Motor neuron (in vitro differentiated cells): ENCODE results near the gene PTPRG. TPM values are rescaled to one million over a fixed set of nuclear protein-coding genes. Genes with fewer than 3 reads are reported as not detected.
"Not testable (repeated sequence)": the region's sequence is repeated elsewhere in the genome, so short reads cannot be mapped to it uniquely, and the experiment has no call there.

Experiments
- ATAC-seq, 8 experiments: fragments of 200-7000 bp; cut with Tn5 transposase; replicated peaks in 6 of 8; 2 replicates each; pipeline ENCODE4 v1.8.0; 2021; ENCODE audit warnings: mild to moderate bottlenecking in 8 of 8, moderate library complexity in 8 of 8
- H3K27ac ChIP-seq, 2 donors: fragments of 250-450 bp; sonication (Bioruptor Pico); 2 replicates each; pipeline ENCODE4 v1.9.0; 2021; ENCODE audit warnings: antibody characterized with exemption in 2 of 2, mild to moderate bottlenecking in 2 of 2, moderate library complexity in 1 of 2
- H3K4me1 ChIP-seq, 2 donors: fragments of 250-450 bp; sonication (Bioruptor Pico); replicated peaks in 1 of 2; 2 replicates each; pipeline ENCODE4 v1.6.1; 2021; ENCODE audit warnings: antibody characterized with exemption in 2 of 2, mild to moderate bottlenecking in 2 of 2, moderate library complexity in 1 of 2
- H3K4me3 ChIP-seq, 5 donors: fragments of 250-450 bp; sonication (Bioruptor Pico); 2 replicates each; pipeline ENCODE4 v1.9.0; 2021; ENCODE audit warnings: antibody characterized with exemption in 5 of 5, mild to moderate bottlenecking in 5 of 5, moderate library complexity in 4 of 5
- WGBS, 10 experiments: fragments of 450-650 bp; shearing (Covaris generic); methylation state at CpG; one replicate each; pipeline ENCODE4 v1.0.0; 2022; 5-methylcytosine and 5-hydroxymethylcytosine counted together
- in situ Hi-C, 9 experiments: fragments of 400-800 bp; cut with MboI; loops; one replicate each; pipeline ENCODE4 v1.15.0; 2021; ENCODE audit warnings: low sequenced_read_pairs in 9 of 9, low pct_unique_long_range_greater_than_20kb in 2 of 9; ENCODE audit not compliant: unreplicated experiment in 9 of 9
- total RNA-seq, 8 experiments: library from RNA; unstranded; fragments of 300-600 nt; gene quantifications; 2 replicates each; pipeline versions ENCODE4 v1.2.3 to v1.2.4, GENCODE V29; 2022

Gene PTPRG
- total RNA-seq, 8 experiments from 2014 or later = 15.9 to 75.2 (median 42.9) TPM

DNA sequence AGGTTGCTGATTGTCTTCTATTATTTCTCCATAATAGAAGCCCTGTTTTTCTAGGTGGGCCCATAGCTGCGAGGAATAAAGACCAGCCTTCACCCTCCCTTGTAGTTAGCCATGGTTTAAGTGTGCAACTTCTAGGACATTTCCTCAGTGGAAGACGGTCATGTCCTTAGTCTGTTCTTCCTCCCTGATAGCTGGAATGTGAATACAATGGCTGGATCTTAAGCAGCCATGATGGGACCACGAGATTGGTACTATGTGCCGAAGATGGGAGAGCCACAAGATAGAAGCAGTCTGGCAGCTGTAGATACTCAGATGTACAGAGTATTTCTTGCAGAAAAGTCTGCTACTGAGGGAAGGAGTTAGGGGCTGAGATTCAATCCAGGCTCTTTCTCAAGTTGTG is 152.9 kb downstream of the PTPRG start:
- H3K4me1 ChIP-seq = peaks cover 3 to 4% of the 10 kb centered on the region in 2 donors
- in situ Hi-C loops = no loop called here
- H3K4me3 ChIP-seq = no peak overlapping the region
- no peak overlapping the region for H3K27ac ChIP-seq
- WGBS, 10 experiments = 89 to 100% (median 100%) methylated on average over 1 to 4 of the region's 4 CpGs; no CpG with 5 or more reads in 4 of the 10 experiments
- no peak for ATAC-seq

DNA sequence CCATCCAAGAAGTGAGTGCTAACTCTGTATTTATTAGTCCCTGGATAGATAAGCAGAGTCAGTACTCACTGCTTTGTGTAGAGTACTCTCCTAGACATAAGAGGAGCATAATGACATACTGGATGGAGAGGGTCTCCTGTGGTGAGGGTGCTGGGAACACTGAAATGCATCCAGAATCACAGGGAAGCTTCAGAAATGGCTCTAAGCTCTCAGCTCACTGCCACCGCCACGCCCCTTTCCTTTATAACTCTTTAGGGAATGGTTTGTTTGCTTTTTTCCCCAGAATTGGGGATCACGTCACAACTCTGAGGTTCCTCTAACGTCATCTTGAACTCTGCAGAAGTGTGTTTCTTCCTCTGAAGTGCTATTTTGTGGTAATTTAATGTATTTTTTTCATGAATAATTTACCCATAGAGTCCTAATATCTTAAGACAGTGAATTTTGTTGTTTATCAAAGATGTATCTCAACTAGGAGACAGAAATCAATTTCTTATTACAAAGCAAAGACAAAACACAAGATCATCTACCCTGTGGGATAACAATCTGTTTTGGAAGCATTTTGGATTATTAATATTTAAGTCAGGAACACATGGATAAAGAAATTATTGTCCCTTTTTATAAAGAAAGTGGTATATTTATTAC is 154.6 kb downstream of the PTPRG start:
- WGBS, 10 experiments = 67 to 100% (median 88%) methylated on average over 2 to 4 of the region's 4 CpGs; no CpG with 5 or more reads in 4 of the 10 experiments
- no peak for ATAC-seq
- in situ Hi-C loops = no loop called here
- Histone ChIP-seq H3K4me3 (no peak overlapping the region), H3K27ac (no peak overlapping the region), H3K4me1 (peaks cover 10 to 11% of the 10 kb centered on the region in 2 donors)

DNA sequence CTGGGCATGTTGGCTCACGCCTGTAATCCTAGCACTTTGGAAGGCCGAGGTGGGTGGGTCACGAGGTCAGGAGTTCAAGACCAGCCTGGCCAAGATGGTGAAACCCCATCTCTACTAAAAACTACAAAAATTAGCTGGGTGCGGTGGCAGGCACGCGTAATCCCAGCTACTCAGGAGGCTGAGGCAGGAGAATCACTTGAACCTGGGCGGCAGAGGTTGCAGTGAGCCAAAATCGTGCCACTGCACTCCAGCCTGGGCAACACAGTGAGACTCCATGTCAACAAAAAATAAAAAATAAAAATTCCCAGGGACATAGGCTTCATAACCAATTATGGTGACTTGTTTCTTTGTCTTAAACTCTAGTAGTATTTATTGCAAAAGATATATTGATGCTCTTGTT is 155.3 kb downstream of the PTPRG start:
- H3K27ac ChIP-seq, H3K4me3 ChIP-seq, ATAC-seq, in situ Hi-C loops: not testable (repeated sequence)
- H3K4me1 ChIP-seq = peaks cover 10 to 12% of the 10 kb centered on the region in 2 donors
- WGBS, 10 experiments = 83 to 100% (median 95%) methylated on average over 1 to 8 of the region's 8 CpGs; no CpG with 5 or more reads in 3 of the 10 experiments

DNA sequence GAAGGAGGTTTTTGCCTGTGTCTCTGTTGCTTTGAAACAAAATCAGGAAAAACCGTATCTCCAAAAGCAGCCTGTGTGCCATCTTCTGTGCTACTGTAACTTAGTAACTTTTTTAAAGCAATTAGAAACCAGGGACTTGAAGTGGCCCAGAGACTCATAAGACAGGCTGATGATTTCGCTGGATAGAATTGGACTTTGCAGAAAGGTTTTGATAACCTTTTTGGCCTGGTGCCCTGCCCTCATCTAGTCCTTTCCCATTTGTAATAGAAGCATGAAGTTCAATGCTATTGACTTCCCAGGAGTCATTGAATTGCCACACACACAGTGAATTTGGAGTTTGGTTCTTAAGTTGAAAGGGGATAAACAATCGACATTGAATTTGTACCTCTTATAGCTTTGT is 157.2 kb downstream of the PTPRG start:
- H3K4me1 ChIP-seq = peaks cover 10 to 12% of the 10 kb centered on the region in 2 donors
- no peak overlapping the region for H3K4me3 ChIP-seq
- ATAC-seq = no peak
- in situ Hi-C loops = no loop called here
- WGBS, 10 experiments = 64 to 100% (median 88%) methylated on average over 1 to 3 of the region's 3 CpGs
- H3K27ac ChIP-seq = no peak overlapping the region

DNA sequence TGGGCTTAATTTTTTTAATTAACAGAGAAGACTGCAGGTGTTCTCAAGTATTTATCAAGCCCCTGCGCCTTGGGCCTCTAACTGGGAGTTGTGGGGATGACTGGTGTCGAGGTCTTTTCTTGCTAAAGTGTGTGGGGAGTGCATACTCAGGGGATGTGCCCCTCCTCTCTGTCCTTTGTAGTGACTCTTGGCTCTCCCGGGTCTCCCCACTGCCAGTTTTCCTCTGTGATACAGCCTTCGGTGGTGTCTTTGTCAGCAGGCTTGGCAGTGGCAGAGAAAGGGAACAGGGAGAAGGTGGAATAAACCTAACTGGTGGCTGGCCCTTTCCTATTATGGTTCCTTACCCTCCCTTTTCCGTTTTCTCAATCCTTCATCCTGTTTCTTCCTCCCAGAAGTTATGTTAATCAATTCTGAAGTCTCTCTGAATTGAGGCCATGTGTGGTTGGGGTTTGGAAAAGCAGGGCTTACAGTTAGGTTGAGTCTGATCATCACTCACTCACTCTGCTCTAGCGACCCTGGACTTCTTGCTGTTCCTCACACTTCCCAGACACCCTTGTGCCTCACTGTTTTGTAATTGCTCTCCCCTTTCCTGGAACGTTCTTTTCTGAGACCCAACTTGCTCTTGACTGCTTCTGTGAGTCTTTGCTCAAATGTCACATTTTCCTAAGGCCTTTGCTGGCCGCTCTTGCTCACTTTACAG is 158.1 kb downstream of the PTPRG start:
- in situ Hi-C loops = no loop called here
- Histone ChIP-seq H3K4me1 (peaks cover 10 to 12% of the 10 kb centered on the region in 2 donors), H3K27ac (no peak overlapping the region), H3K4me3 (no peak overlapping the region)
- ATAC-seq = peak in 5 of 8 experiments; percentile 36 to 50 (median 49)
- WGBS, 10 experiments = 30 to 82% (median 66%) methylated on average over 1 to 6 of the region's 8 CpGs

DNA sequence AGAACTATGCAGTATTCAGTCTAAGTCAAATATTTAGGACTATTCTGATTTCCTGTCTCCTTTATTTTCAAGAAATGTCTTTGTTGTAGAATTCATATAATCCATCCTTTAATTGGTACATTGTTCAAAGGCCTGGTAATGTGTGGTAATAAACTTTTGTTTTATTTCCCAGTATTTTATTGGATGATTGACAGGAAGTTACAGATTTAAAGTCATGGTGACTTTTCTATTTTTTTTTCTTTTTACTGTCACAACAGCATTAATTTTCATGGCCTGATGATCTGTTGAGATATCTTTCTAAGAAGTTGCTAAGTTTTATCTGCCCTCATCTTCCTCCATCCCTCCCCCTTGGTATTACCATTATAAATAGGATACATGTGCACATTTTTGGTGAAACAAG is 161.7 kb downstream of the PTPRG start:
- ATAC-seq = no peak
- Histone ChIP-seq H3K27ac (no peak overlapping the region), H3K4me1 (peaks cover 8 to 12% of the 10 kb centered on the region in 2 donors), H3K4me3 (no peak overlapping the region)
- in situ Hi-C loops = no loop called here

DNA sequence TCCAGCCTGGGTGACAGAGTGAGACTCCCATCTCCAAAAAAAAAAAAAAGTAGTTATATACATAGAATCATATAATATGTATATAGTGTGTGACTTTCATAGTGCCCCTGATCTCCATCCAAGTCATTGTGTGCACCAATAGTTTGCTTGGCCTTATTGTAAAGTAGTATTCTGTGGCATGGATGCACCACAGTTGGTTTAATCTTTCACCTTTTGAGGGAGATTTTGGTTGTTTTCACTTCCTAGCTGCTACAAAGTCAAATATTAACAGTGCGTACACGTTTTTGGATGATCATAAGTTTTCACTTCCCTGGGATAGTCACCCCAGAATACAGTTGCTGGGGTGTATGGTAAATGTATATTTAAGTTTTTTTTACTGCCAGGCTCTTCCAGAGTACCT is 162.8 kb downstream of the PTPRG start:
- peaks cover 6 to 10% of the 10 kb centered on the region in 2 donors for H3K4me1 ChIP-seq

DNA sequence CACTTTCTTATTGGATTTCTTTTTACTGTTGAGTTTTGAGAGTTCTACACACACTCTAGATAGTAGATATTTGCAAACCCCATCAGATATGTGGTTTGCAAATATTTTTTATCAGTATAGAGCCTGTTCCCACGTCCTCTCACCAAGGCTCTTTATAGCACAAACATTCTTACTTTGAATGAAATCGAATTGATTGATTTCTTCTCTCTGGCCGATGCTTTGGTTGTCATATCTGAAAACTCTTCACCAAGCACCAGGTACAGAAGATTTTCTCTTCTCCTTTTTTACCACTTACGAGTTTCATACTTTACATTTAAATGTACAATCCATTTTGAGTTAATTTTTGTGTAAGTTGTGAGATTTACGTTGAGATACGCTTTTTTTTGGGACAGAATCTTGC is 163.4 kb downstream of the PTPRG start:
- Histone ChIP-seq H3K4me3 (no peak overlapping the region), H3K27ac (no peak overlapping the region), H3K4me1 (peaks cover under 1 to 6% of the 10 kb centered on the region in 2 donors)
- ATAC-seq = no peak
- 72 to 100% (median 95%) methylated on average over 1 to 6 of the region's 6 CpGs for WGBS, 10 experiments
- in situ Hi-C loops = no loop called here

More for the DNA sequence above, 162.8 kb downstream of the PTPRG start:
- Histone ChIP-seq H3K4me3 (no peak overlapping the region), H3K27ac (no peak overlapping the region)
- no peak for ATAC-seq
- 69 to 100% (median 90%) methylated on average over 2 of the region's 2 CpGs; no CpG with 5 or more reads in 3 of the 10 experiments for WGBS, 10 experiments
- in situ Hi-C loops = no loop called here

DNA sequence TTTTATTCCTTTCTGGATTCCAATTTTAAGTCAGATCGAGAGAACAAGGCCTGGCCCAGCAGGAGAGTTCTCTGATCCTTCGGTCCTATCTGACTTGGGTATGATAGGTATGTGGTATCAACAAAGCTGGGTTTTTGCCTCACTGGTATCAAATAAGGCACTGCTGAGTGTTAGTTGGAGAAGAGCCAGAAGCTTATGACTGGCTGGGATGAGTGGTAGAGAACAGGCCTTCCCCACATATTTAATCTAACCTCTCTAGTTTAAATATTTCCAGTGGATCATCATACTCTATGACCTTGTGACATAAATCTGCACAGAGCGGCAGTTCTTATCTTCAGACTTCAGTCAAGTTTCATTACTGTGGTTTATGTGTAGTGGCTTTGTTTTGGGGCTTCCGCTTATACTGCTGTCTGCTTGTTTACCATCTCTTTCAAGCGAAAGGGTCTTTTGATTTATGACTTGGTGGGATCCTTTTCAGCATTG is 164.5 kb downstream of the PTPRG start:
- Histone ChIP-seq H3K4me3 (no peak overlapping the region), H3K27ac (no peak overlapping the region), H3K4me1 (peaks cover 7 to 10% of the 10 kb centered on the region in 2 donors)
- ATAC-seq = no peak
- WGBS, 10 experiments = 80 to 100% (median 91%) methylated on average over 1 to 5 of the region's 5 CpGs; no CpG with 5 or more reads in 1 of the 10 experiments
- in situ Hi-C loops = no loop called here

DNA sequence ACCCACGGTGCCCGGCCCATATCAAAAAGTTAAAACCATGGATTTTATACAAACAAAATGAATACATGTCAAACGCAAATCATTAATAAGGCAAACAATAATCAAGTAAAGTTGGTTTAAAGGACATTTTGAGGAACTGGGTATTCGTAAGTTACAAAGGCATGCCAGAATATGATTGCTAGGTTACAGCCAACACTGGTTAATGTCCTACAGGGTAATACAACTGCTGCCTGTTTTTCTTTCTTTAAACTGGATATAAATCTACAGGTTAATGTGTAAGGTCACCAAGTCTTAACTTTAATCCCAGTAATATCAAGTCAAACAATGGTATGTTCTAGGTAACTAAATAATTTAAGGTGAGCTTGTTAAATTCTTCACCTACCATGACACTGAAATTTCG is 166.1 kb downstream of the PTPRG start:
- peaks cover 7 to 8% of the 10 kb centered on the region in 2 donors for H3K4me1 ChIP-seq
- 90 to 100% (median 97%) methylated on average over 1 to 5 of the region's 5 CpGs; no CpG with 5 or more reads in 1 of the 10 experiments for WGBS, 10 experiments

DNA sequence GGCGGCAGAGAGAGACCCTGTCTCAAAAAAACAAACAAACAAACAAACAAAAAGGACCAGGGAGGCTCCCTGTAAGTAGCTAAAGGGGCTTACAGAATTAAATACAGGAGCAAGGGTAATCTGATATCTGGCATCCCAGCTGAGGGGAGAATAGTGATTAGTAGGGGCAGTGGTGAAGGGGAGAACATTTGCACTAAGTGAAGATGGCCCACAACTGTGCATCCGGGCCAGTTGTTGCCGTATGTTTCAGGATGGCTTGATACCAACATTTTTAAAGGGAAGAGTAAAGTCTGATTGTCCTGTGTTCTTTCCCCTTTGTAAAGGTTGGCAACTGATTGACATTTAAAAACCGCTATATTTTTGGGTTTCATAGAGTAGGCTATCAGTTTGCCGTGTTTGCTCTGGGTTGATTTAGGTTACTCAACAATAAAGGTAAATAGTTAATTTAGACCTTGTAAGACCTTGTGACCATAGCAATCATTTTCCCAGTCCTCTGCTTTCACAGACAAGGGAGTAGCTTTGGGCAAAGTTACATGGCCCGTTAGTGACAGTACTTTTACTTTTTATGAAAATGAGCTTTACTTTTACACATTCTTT is 167.8 kb downstream of the PTPRG start:
- ATAC-seq = no peak
- Histone ChIP-seq H3K27ac (no peak overlapping the region), H3K4me3 (no peak overlapping the region), H3K4me1 (peaks cover 11 to 17% of the 10 kb centered on the region in 2 donors)
- 57 to 88% (median 79%) methylated on average over 1 to 6 of the region's 6 CpGs for WGBS, 10 experiments
- in situ Hi-C loops = no loop called here

More for the DNA sequence above, 166.1 kb downstream of the PTPRG start:
- ATAC-seq = peak in 1 of 8 experiments; percentile 44
- Histone ChIP-seq H3K27ac (no peak overlapping the region), H3K4me3 (no peak overlapping the region)
- in situ Hi-C loops = no loop called here

DNA sequence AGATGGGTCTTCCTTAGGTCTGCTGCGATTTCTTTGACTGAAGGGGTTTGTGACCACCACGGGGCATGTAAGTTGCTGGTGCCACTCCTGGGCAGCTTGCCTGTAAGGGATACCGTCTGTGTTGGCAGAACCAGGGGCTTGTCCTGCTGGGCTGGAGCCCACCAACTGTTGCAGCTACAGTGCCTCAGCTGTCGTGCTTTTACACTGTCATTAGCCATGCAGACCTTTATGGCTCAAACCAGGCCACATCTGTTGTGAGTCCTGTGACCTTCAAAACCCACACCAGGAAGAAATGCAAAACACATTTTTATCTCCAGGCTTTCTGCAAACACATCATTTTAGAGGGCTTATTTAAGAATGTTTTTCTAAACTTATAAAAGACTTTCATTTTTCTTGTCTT is 168.7 kb downstream of the PTPRG start:
- in situ Hi-C loops = no loop called here
- no peak overlapping the region for H3K27ac ChIP-seq

DNA sequence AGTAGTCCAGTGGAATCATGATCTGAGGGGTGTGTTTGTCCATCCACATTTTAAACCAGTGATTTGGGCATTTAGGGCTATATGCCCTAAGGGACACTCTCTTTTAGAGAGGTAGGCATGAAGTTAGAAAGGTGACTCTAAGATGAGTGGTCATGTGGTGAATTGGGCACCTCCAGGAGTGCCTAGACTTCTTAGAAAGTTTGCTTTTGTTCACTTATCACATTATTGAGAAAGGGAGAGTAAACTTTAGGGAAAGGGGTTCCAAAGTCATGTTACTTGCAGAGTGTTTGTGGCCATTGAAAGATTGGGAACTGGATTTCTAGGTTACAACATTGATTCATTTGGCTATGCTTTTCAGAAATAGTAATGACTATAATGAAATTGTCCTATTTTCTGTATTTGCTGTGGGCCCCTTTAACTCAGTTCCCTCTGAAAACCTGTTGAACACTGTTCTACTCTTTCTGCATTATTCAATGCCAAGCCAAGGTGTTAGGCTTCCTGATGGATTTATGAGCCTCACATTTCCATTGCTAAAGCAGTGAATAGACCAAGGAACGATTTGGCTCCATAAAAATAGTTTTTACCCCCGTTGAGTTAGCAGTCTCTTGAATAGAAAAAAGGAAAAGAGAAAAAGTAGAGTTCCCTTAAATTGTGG is 169.3 kb downstream of the PTPRG start:
- 0 to 29% (median 9%) methylated on average over 1 to 2 of the region's 2 CpGs; no CpG with 5 or more reads in 2 of the 10 experiments for WGBS, 10 experiments
- ATAC-seq = no peak
- peaks cover 20 to 32% of the 10 kb centered on the region in 2 donors for H3K4me1 ChIP-seq

More for the DNA sequence above, 168.7 kb downstream of the PTPRG start:
- 10 to 83% (median 57%) methylated on average over 1 to 4 of the region's 4 CpGs; no CpG with 5 or more reads in 2 of the 10 experiments for WGBS, 10 experiments
- no peak overlapping the region for H3K4me3 ChIP-seq
- peaks cover 14 to 26% of the 10 kb centered on the region in 2 donors for H3K4me1 ChIP-seq
- peak in 1 of 8 experiments; percentile 22 for ATAC-seq

More for the DNA sequence above, 169.3 kb downstream of the PTPRG start:
- H3K27ac ChIP-seq = no peak overlapping the region
- no peak overlapping the region for H3K4me3 ChIP-seq
- in situ Hi-C loops = no loop called here
